ENCODE measurements around the gene SPATS2L. TPM values are rescaled to one million over a fixed set of nuclear protein-coding genes. Genes with fewer than 3 reads are reported as not detected.

The SPATS2L gene
- total and polyA plus RNA-seq, 2 of the 13 experiments (the other 11 are each of a cell fraction or from before 2014, with no cell fraction given), result 154 to 212 TPM

- ChIA-PET CTCF (ENCODE audit: low intra/inter-chr PET ratio, low total read pairs) (no interaction called here), POLR2A (no interaction called here)
- ATAC-seq, result no peak
- BruUV-seq (replicated peaks), result no TSS peak
- intact Hi-C loops (cut with micrococcal nuclease; ENCODE audit: unreplicated experiment) (loop anchor here (10.0 kb wide), 1 partner anchor 378 kb away; no protein-coding TSS in a partner anchor), in situ Hi-C loops (cut with HindIII; ENCODE audit: extremely low pct_ligation_motif_present, low pct_unique_long_range_greater_than_20kb) (no loop called here)
- peaks cover 6 to 26% of the 10 kb centered on the region in 2 experiments; a peak in 4 of 5 replicates for H3K36me3 ChIP-seq (replicated peaks in 1 of 2; ENCODE audit: control insufficient read depth in 1 of 2, insufficient read depth in 2 of 2, low read length in 2 of 2)
- H3K4me2 ChIP-seq (ENCODE audit: low read depth, low read length), result no peak overlapping the region
- FAIRE-seq, result no peak
- no peak overlapping the region for H3K9ac ChIP-seq (ENCODE audit: insufficient read depth, low read depth, low read length)
- no peak for DNase-seq (ENCODE audit: low spot score)
- no peaks in the 10 kb centered on the region for H3K9me3 ChIP-seq (ENCODE audit: low read length)
- TF ChIP-seq, protein P1, sequence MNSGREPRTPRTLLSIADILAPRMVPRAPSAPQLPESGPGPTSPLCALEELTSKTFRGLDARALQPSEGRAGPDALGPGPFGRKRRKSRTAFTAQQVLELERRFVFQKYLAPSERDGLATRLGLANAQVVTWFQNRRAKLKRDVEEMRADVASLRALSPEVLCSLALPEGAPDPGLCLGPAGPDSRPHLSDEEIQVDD (CRISPR knock-in tag; IDR thresholded peaks at IDR 0.05; ENCODE audit: borderline replicate concordance), result no peak
- TF ChIP-seq, protein P2, sequence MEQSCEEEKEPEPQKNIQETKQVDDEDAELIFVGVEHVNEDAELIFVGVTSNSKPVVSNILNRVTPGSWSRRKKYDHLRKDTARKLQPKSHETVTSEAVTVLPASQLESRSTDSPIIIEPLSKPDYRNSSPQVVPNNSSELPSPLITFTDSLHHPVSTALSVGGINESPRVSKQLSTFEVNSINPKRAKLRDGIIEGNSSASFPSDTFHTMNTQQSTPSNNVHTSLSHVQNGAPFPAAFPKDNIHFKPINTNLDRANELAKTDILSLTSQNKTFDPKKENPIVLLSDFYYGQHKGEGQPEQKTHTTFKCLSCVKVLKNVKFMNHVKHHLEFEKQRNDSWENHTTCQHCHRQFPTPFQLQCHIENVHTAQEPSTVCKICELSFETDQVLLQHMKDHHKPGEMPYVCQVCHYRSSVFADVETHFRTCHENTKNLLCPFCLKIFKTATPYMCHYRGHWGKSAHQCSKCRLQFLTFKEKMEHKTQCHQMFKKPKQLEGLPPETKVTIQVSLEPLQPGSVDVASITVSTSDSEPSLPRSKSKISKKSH (CRISPR knock-in tag; IDR thresholded peaks at IDR 0.05; ENCODE audit: borderline replicate concordance), result no peak
- TF ChIP-seq KLF6 (CRISPR knock-in tag; IDR thresholded peaks at IDR 0.05) (no peak), AGO2 (optimal IDR thresholded peaks at IDR 0.05; ENCODE audit: low read depth, low read length) (peak; percentile 50), RBM22 (optimal IDR thresholded peaks at IDR 0.05; ENCODE audit: low read length) (peak; percentile 92), E2F1 (CRISPR knock-in tag; IDR thresholded peaks at IDR 0.05) (no peak)
- H3K79me2 ChIP-seq (ENCODE audit: insufficient read depth, low read length), result peaks cover 96% of the 10 kb centered on the region
- H2AFZ ChIP-seq (ENCODE audit: low read length), result no peak overlapping the region
- 98% methylated on average over 4 of the region's 4 CpGs for WGBS (ENCODE audit: low lambda C conversion rate)
- no peak overlapping the region for H3K27ac ChIP-seq (ENCODE audit: extremely low read length, insufficient read depth, low read length)
- H3K4me3 ChIP-seq (replicated peaks in 1 of 3; ENCODE audit: insufficient read depth in 1 of 3, low read depth in 2 of 3, low read length in 3 of 3), result no peak overlapping the region
- H3K4me1 ChIP-seq (ENCODE audit: insufficient read depth, low read length), result peaks cover 66% of the 10 kb centered on the region
- H4K20me1 ChIP-seq (ENCODE audit: insufficient read depth, low read length), result peaks cover 35% of the 10 kb centered on the region
- H3K27me3 ChIP-seq (ENCODE audit: control insufficient read depth in 1 of 2, insufficient read depth in 2 of 2, low read length in 2 of 2), result no peaks in the 10 kb centered on the region
Measured at GRCh38 chr2:200362202-200362917, 55.9 kb downstream of the SPATS2L start.
